Measurements from ENCODE around the gene CASP8. TPM values are rescaled to one million over a fixed set of nuclear protein-coding genes. Genes with fewer than 3 reads are reported as not detected.

Gene CASP8
- total RNA-seq, 1 experiment from 2014 or later = 34.8 TPM

DNA sequence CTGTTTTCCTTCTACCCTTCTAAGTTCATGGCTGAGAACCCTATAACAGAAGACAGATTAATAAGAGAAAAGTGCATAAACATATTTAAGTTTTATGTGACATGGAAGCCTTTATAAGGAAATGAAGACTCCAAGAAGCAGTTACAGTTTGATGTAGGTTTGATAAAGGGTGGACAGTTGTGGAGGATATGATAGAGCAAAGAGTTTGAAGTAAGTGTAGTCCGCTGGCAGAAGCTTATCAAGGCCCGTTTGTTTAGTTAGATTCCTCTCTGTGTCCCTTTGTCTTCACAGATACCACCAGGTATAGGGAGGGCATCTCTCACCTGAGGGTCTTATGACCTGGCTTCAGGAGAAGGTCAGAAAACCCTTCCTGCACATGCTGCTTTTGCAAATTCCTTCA, 10.4 kb upstream of the CASP8 start:
- ChIA-PET POLR2A (no interaction called here), CTCF (interaction anchor here (0.5 kb wide), 1 partner anchor 396 kb away, joined by 3 read pairs; no protein-coding TSS in a partner anchor)
- no peak for TF ChIP-seq SIN3A (IDR thresholded peaks at IDR 0.05; ENCODE audit: borderline replicate concordance, insufficient read depth, low read depth, low read length)
- TF ChIP-seq, protein P1, sequence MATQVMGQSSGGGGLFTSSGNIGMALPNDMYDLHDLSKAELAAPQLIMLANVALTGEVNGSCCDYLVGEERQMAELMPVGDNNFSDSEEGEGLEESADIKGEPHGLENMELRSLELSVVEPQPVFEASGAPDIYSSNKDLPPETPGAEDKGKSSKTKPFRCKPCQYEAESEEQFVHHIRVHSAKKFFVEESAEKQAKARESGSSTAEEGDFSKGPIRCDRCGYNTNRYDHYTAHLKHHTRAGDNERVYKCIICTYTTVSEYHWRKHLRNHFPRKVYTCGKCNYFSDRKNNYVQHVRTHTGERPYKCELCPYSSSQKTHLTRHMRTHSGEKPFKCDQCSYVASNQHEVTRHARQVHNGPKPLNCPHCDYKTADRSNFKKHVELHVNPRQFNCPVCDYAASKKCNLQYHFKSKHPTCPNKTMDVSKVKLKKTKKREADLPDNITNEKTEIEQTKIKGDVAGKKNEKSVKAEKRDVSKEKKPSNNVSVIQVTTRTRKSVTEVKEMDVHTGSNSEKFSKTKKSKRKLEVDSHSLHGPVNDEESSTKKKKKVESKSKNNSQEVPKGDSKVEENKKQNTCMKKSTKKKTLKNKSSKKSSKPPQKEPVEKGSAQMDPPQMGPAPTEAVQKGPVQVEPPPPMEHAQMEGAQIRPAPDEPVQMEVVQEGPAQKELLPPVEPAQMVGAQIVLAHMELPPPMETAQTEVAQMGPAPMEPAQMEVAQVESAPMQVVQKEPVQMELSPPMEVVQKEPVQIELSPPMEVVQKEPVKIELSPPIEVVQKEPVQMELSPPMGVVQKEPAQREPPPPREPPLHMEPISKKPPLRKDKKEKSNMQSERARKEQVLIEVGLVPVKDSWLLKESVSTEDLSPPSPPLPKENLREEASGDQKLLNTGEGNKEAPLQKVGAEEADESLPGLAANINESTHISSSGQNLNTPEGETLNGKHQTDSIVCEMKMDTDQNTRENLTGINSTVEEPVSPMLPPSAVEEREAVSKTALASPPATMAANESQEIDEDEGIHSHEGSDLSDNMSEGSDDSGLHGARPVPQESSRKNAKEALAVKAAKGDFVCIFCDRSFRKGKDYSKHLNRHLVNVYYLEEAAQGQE (IDR thresholded peaks at IDR 0.05; ENCODE audit: insufficient read depth in 1 of 2, low read depth in 2 of 2, low read length in 1 of 2) = no peak
- TF ChIP-seq CTCF (IDR thresholded peaks at IDR 0.05) = no peak
- no peak for TF ChIP-seq TCF7L2 (IDR thresholded peaks at IDR 0.05; ENCODE audit: low read depth, low read length)
- no peak for TF ChIP-seq POLR2AphosphoS5 (IDR thresholded peaks at IDR 0.05; ENCODE audit: low read depth, low read length)
- intact Hi-C loops (cut with micrococcal nuclease; ENCODE audit: unreplicated experiment) (no loop called here), in situ Hi-C loops (cut with HindIII; ENCODE audit: low pct_unique_long_range_greater_than_20kb, low sequenced_read_pairs) (no loop called here)
- no peak overlapping the region for H3K27ac ChIP-seq (ENCODE audit: low read length)
- no peaks in the 10 kb centered on the region for H3K27me3 ChIP-seq (ENCODE audit: control insufficient read depth, insufficient read depth, low read length)
- peaks cover 5% of the 10 kb centered on the region for H3K4me1 ChIP-seq (ENCODE audit: control insufficient read depth, insufficient read depth, low read length)
- no TSS peak for BruUV-seq (replicated peaks)
- DNase-seq (ENCODE audit: low read depth, low spot score) (no peak), ATAC-seq (no peak)
- H3K36me3 ChIP-seq (ENCODE audit: control insufficient read depth, insufficient read depth, low read length) = no peaks in the 10 kb centered on the region
- no peak overlapping the region for H3K4me3 ChIP-seq (ENCODE audit: low read depth in 2 of 2, low read length in 2 of 2)
- no peaks in the 10 kb centered on the region for H3K9me3 ChIP-seq (ENCODE audit: control insufficient read depth, insufficient read depth, low read depth, low read length)

DNA sequence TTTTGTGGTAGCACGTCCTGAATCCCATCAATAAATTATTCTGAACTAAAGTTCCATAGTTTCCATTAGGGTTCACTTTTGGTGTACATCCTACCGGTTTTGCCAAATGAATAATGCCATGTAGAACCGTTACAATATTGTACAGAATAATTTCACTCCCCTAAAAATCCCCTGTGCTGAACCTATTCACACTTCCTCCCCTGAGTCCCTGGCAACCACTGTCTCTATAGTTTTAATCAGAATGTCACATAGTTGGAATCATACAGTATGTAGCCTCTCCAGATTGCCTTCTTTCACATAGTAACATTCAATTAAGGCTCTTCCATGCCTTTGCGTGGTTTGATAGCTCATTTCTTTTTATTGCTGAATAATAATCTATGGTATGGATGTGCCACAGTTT, 9.6 kb upstream of the CASP8 start:
- Histone ChIP-seq H3K27me3 (ENCODE audit: control insufficient read depth, insufficient read depth, low read length) (no peaks in the 10 kb centered on the region), H3K4me1 (ENCODE audit: control insufficient read depth, insufficient read depth, low read length) (peaks cover 10% of the 10 kb centered on the region), H3K27ac (ENCODE audit: low read length) (no peak overlapping the region), H3K36me3 (ENCODE audit: control insufficient read depth, insufficient read depth, low read length) (no peaks in the 10 kb centered on the region), H3K9me3 (ENCODE audit: control insufficient read depth, insufficient read depth, low read depth, low read length) (no peaks in the 10 kb centered on the region), H3K4me3 (ENCODE audit: low read depth in 2 of 2, low read length in 2 of 2) (no peak overlapping the region)
- ChIA-PET POLR2A (no interaction called here), CTCF (no interaction called here)
- TF ChIP-seq CTCF (IDR thresholded peaks at IDR 0.05) (no peak), SIN3A (IDR thresholded peaks at IDR 0.05; ENCODE audit: borderline replicate concordance, insufficient read depth, low read depth, low read length) (no peak), TCF7L2 (IDR thresholded peaks at IDR 0.05; ENCODE audit: low read depth, low read length) (no peak), POLR2AphosphoS5 (IDR thresholded peaks at IDR 0.05; ENCODE audit: low read depth, low read length) (no peak)
- TF ChIP-seq, protein P1 (IDR thresholded peaks at IDR 0.05; ENCODE audit: insufficient read depth in 1 of 2, low read depth in 2 of 2, low read length in 1 of 2) = no peak
- no TSS peak for BruUV-seq (replicated peaks)
- DNase-seq (ENCODE audit: low read depth, low spot score) = no peak
- in situ Hi-C loops (cut with HindIII; ENCODE audit: low pct_unique_long_range_greater_than_20kb, low sequenced_read_pairs) = no loop called here
- no peak for ATAC-seq
- intact Hi-C loops (cut with micrococcal nuclease; ENCODE audit: unreplicated experiment) = no loop called here

All from Panc1 (cell line).